ENCODE measurements around the gene BBS2.

DNA sequence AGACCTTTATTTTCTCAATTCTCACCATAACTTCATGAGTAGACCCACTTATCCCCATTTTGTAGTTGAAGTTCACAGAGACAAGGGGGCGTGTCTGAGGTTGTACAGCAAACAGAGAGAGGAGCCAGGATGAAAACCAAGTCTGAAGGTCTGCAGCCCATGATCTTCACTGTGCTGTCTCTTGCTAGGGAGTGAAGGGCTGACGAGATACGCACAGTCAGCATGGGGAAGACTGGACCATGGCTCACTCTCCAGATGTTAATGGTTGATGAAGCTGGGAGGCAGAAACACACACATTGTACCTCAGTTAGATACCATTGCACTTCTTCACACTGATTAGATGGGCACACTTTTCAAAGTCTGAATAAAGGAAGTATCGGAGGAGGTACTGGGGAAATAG, 39.3 kb upstream of the BBS2 start:
- TF ChIP-seq, protein P1, sequence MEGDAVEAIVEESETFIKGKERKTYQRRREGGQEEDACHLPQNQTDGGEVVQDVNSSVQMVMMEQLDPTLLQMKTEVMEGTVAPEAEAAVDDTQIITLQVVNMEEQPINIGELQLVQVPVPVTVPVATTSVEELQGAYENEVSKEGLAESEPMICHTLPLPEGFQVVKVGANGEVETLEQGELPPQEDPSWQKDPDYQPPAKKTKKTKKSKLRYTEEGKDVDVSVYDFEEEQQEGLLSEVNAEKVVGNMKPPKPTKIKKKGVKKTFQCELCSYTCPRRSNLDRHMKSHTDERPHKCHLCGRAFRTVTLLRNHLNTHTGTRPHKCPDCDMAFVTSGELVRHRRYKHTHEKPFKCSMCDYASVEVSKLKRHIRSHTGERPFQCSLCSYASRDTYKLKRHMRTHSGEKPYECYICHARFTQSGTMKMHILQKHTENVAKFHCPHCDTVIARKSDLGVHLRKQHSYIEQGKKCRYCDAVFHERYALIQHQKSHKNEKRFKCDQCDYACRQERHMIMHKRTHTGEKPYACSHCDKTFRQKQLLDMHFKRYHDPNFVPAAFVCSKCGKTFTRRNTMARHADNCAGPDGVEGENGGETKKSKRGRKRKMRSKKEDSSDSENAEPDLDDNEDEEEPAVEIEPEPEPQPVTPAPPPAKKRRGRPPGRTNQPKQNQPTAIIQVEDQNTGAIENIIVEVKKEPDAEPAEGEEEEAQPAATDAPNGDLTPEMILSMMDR (IDR thresholded peaks at IDR 0.05 in 2 of 3, conservative IDR thresholded peaks at IDR 0.05 in 1 of 3; ENCODE audit: insufficient read depth in 2 of 3, low read depth in 1 of 3, low read length in 3 of 3) = no peak
- no peak for TF ChIP-seq ZNF146 (CRISPR knock-in tag; IDR thresholded peaks at IDR 0.05; ENCODE audit: unreplicated experiment)
- TF ChIP-seq FOXP1 (CRISPR knock-in tag; IDR thresholded peaks at IDR 0.05) = no peak
- TF ChIP-seq KAT2B (IDR thresholded peaks at IDR 0.05; ENCODE audit: low read depth, low read length) = no peak
- TF ChIP-seq SIN3A (IDR thresholded peaks at IDR 0.05; ENCODE audit: borderline replicate concordance in 2 of 2, control insufficient read depth in 1 of 2, low read depth in 2 of 2, low read length in 2 of 2) = no peak
- TF ChIP-seq RBM39 (optimal IDR thresholded peaks at IDR 0.05; ENCODE audit: low read depth, low read length) = no peak
- TF ChIP-seq, protein P2, sequence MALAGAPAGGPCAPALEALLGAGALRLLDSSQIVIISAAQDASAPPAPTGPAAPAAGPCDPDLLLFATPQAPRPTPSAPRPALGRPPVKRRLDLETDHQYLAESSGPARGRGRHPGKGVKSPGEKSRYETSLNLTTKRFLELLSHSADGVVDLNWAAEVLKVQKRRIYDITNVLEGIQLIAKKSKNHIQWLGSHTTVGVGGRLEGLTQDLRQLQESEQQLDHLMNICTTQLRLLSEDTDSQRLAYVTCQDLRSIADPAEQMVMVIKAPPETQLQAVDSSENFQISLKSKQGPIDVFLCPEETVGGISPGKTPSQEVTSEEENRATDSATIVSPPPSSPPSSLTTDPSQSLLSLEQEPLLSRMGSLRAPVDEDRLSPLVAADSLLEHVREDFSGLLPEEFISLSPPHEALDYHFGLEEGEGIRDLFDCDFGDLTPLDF (CRISPR knock-in tag; IDR thresholded peaks at IDR 0.05) = no peak
- TF ChIP-seq, protein P3, sequence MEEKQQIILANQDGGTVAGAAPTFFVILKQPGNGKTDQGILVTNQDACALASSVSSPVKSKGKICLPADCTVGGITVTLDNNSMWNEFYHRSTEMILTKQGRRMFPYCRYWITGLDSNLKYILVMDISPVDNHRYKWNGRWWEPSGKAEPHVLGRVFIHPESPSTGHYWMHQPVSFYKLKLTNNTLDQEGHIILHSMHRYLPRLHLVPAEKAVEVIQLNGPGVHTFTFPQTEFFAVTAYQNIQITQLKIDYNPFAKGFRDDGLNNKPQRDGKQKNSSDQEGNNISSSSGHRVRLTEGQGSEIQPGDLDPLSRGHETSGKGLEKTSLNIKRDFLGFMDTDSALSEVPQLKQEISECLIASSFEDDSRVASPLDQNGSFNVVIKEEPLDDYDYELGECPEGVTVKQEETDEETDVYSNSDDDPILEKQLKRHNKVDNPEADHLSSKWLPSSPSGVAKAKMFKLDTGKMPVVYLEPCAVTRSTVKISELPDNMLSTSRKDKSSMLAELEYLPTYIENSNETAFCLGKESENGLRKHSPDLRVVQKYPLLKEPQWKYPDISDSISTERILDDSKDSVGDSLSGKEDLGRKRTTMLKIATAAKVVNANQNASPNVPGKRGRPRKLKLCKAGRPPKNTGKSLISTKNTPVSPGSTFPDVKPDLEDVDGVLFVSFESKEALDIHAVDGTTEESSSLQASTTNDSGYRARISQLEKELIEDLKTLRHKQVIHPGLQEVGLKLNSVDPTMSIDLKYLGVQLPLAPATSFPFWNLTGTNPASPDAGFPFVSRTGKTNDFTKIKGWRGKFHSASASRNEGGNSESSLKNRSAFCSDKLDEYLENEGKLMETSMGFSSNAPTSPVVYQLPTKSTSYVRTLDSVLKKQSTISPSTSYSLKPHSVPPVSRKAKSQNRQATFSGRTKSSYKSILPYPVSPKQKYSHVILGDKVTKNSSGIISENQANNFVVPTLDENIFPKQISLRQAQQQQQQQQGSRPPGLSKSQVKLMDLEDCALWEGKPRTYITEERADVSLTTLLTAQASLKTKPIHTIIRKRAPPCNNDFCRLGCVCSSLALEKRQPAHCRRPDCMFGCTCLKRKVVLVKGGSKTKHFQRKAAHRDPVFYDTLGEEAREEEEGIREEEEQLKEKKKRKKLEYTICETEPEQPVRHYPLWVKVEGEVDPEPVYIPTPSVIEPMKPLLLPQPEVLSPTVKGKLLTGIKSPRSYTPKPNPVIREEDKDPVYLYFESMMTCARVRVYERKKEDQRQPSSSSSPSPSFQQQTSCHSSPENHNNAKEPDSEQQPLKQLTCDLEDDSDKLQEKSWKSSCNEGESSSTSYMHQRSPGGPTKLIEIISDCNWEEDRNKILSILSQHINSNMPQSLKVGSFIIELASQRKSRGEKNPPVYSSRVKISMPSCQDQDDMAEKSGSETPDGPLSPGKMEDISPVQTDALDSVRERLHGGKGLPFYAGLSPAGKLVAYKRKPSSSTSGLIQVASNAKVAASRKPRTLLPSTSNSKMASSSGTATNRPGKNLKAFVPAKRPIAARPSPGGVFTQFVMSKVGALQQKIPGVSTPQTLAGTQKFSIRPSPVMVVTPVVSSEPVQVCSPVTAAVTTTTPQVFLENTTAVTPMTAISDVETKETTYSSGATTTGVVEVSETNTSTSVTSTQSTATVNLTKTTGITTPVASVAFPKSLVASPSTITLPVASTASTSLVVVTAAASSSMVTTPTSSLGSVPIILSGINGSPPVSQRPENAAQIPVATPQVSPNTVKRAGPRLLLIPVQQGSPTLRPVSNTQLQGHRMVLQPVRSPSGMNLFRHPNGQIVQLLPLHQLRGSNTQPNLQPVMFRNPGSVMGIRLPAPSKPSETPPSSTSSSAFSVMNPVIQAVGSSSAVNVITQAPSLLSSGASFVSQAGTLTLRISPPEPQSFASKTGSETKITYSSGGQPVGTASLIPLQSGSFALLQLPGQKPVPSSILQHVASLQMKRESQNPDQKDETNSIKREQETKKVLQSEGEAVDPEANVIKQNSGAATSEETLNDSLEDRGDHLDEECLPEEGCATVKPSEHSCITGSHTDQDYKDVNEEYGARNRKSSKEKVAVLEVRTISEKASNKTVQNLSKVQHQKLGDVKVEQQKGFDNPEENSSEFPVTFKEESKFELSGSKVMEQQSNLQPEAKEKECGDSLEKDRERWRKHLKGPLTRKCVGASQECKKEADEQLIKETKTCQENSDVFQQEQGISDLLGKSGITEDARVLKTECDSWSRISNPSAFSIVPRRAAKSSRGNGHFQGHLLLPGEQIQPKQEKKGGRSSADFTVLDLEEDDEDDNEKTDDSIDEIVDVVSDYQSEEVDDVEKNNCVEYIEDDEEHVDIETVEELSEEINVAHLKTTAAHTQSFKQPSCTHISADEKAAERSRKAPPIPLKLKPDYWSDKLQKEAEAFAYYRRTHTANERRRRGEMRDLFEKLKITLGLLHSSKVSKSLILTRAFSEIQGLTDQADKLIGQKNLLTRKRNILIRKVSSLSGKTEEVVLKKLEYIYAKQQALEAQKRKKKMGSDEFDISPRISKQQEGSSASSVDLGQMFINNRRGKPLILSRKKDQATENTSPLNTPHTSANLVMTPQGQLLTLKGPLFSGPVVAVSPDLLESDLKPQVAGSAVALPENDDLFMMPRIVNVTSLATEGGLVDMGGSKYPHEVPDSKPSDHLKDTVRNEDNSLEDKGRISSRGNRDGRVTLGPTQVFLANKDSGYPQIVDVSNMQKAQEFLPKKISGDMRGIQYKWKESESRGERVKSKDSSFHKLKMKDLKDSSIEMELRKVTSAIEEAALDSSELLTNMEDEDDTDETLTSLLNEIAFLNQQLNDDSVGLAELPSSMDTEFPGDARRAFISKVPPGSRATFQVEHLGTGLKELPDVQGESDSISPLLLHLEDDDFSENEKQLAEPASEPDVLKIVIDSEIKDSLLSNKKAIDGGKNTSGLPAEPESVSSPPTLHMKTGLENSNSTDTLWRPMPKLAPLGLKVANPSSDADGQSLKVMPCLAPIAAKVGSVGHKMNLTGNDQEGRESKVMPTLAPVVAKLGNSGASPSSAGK (IDR thresholded peaks at IDR 0.05) = no peak
- TF ChIP-seq BHLHE40 (IDR thresholded peaks at IDR 0.05; ENCODE audit: low read length) = no peak
- no peak for TF ChIP-seq NR2C2 (CRISPR knock-in tag; IDR thresholded peaks at IDR 0.05)
- TF ChIP-seq NR2C2 (tag; IDR thresholded peaks at IDR 0.05) = no peak
- no peak for TF ChIP-seq ARID2 (IDR thresholded peaks at IDR 0.05)
- TF ChIP-seq ZC3H4 (CRISPR knock-in tag; IDR thresholded peaks at IDR 0.05; ENCODE audit: borderline replicate concordance) = no peak

Data from K562 (cell line).